Hematopoietic multipotent progenitor cell (in vitro differentiated cells): Measurements from ENCODE around the gene KIF12. TPM values are rescaled to one million over a fixed set of nuclear protein-coding genes. Genes with fewer than 3 reads are reported as not detected.

Source experiments
- DNase-seq, 3 donors: peaks; one replicate each; pipeline ENCODE4 v3.0.0-alpha.2; 2011 to 2015; ENCODE audit warnings: low read depth in 2 of 3, low spot score in 2 of 3
- total RNA-seq: library from RNA; depleted of rRNA; stranded (reverse); fragments of >200 nt; gene quantifications from one replicate; pipeline ENCODE4 v1.2.3, GENCODE V29; 2012

The KIF12 gene
- total RNA-seq, 1 donor, result under 0.01 TPM

- no peak for DNase-seq
Measured at GRCh38 chr9:114071197-114071795, 27.8 kb downstream of the KIF12 start.

GRCh38 chr9:114070188-114071103 is 28.6 kb downstream of the KIF12 start:
- no peak for DNase-seq

- no peak for DNase-seq
Measured at GRCh38 chr9:114069476-114070187, 29.5 kb downstream of the KIF12 start.

- no peak for DNase-seq
Measured at GRCh38 chr9:114065304-114065703, 33.8 kb downstream of the KIF12 start.

- DNase-seq, result no peak
Measured at GRCh38 chr9:114061830-114062474, 37.1 kb downstream of the KIF12 start.

- DNase-seq, result no peak
Measured at GRCh38 chr9:114061292-114061691, 37.8 kb downstream of the KIF12 start.

- DNase-seq, result no peak
Measured at GRCh38 chr9:114060711-114061110, 38.4 kb downstream of the KIF12 start.

- no peak for DNase-seq
Measured at GRCh38 chr9:114060070-114060469, 39.0 kb downstream of the KIF12 start.

- DNase-seq, result no peak
Measured at GRCh38 chr9:114059047-114059803, 39.9 kb downstream of the KIF12 start.

GRCh38 chr9:114058688-114059046 is 40.4 kb downstream of the KIF12 start:
- no peak for DNase-seq

GRCh38 chr9:114057161-114057885 is 41.8 kb downstream of the KIF12 start:
- DNase-seq, result no peak

GRCh38 chr9:114056527-114056926 is 42.6 kb downstream of the KIF12 start:
- DNase-seq, result no peak

GRCh38 chr9:114055894-114056293 is 43.2 kb downstream of the KIF12 start:
- DNase-seq, result no peak

- no peak for DNase-seq
Measured at GRCh38 chr9:114055061-114055460, 44.0 kb downstream of the KIF12 start.

GRCh38 chr9:114054191-114054690 is 44.9 kb downstream of the KIF12 start:
- DNase-seq, result no peak

- DNase-seq, result no peak
Measured at GRCh38 chr9:114053246-114054005, 45.7 kb downstream of the KIF12 start.

GRCh38 chr9:114051706-114052105 is 47.4 kb downstream of the KIF12 start:
- DNase-seq, result no peak

- DNase-seq, result no peak
Measured at GRCh38 chr9:114051281-114051680, 47.8 kb downstream of the KIF12 start.

- no peak for DNase-seq
Measured at GRCh38 chr9:114050646-114051045, 48.4 kb downstream of the KIF12 start.
